Heart right ventricle (tissue), 16 donors: Measurements from ENCODE around the gene FOXO3. TPM values are rescaled to one million over a fixed set of nuclear protein-coding genes. Genes with fewer than 3 reads are reported as not detected.

Source experiments
- ATAC-seq, 8 donors: fragments of 200-7000 bp; cut with Tn5 transposase; one replicate each; pipeline ENCODE4 v1.9.1; 2020; ENCODE audit warnings: mild to moderate bottlenecking in 8 of 8, moderate library complexity in 8 of 8, moderate number of reproducible peaks in 1 of 8
- DNase-seq, 2 donors: peaks; one replicate each; pipeline ENCODE4 v3.0.0-alpha.2; 2020
- H3K27ac ChIP-seq, 10 donors: fragments of 200-600 bp; sonication (generic) in 2 of 10; one replicate each; pipeline versions ENCODE4 v1.5.0 to v1.8.0; 2020 to 2022; ENCODE audit warnings: mild to moderate bottlenecking in 3 of 10
- H3K27me3 ChIP-seq, 7 donors: fragments of 200-600 bp; one replicate each; pipeline ENCODE4 v1.8.0; 2021 to 2022; ENCODE audit warnings: mild to moderate bottlenecking in 2 of 7
- H3K36me3 ChIP-seq, 9 donors: fragments of 200-600 bp; sonication (generic) in 1 of 9; one replicate each; pipeline versions ENCODE4 v1.5.0 to v1.8.0; 2020 to 2022; ENCODE audit warnings: mild to moderate bottlenecking in 2 of 9
- H3K4me1 ChIP-seq, 9 donors: fragments of 200-600 bp; sonication (generic) in 1 of 9; one replicate each; pipeline versions ENCODE4 v1.5.0 to v1.8.0; 2020 to 2022; ENCODE audit warnings: mild to moderate bottlenecking in 4 of 9
- H3K4me3 ChIP-seq, 10 donors: fragments of 200-600 bp; sonication (generic) in 2 of 10; one replicate each; pipeline versions ENCODE4 v1.5.0 to v1.8.0; 2020 to 2022; ENCODE audit warnings: mild to moderate bottlenecking in 7 of 10, moderate library complexity in 2 of 10
- H3K9me3 ChIP-seq, 11 donors: fragments of 200-600 bp in 10 of 11; sonication (generic) in 2 of 11; one replicate each; pipeline versions ENCODE4 v1.5.0 to v1.8.0; 2013 to 2022; ENCODE audit warnings: mild to moderate bottlenecking in 2 of 11, control low read depth in 1 of 11, moderate library complexity in 1 of 11
- CTCF ChIP-seq, 9 donors: fragments of 200-600 bp; sonication (generic) in 2 of 9; IDR thresholded peaks; one replicate each; pipeline versions ENCODE4 v1.5.0 to v1.8.0; 2021 to 2022; ENCODE audit warnings: antibody characterized with exemption in 9 of 9, mild to moderate bottlenecking in 5 of 9, moderate library complexity in 1 of 9
- WGBS, 2 donors: extraction: QIAGEN DNeasy Blood & Tissue Kit; methylation state at CpG; one replicate each; pipeline ENCODE4 v1.1.7; 2013; ENCODE audit warnings: inconsistent platforms in 1 of 2; 5-methylcytosine and 5-hydroxymethylcytosine counted together
- intact Hi-C, 10 donors: fragments of 100-400 bp; cut with DNase I; formaldehyde crosslinking; loops; one replicate each; pipeline versions ENCODE4 v1.11.1 to v1.14.2; 2022
- polyA plus RNA-seq, 2 donors: library from polyadenylated mRNA; stranded (reverse); fragments of 200-250 nt; gene quantifications; one replicate each; pipeline ENCODE4 v1.2.3, GENCODE V29; 2013
- total RNA-seq, 10 donors: library from RNA; stranded (reverse); fragmentation: NEBNext Ultra II Directional in 3 of 10; extraction: Animal tissue kit (Norgen Biotek cat#: 25700) in 3 of 10; gene quantifications; one replicate each; pipeline versions ENCODE4 v1.2.1 to v1.2.4, GENCODE V29; 2021 to 2023
- donor health status: Arrhythmogenic right ventricular cardiomyopathy.
- donor health status: ischemic (EF 13 %, LVEDD 7.1; RV severe dilation, severe dysfunction).
- donor health status: healthy with polysubstance abuse.
- donor health status: DM: no; HTN: yes; CAD: no.
- donor health status: DM: no; HTN: no; CAD: no.
- donor health status: ischemic (EF 25% LVEDD 6.9; RV normal size, moderate dysfunction).
- donor health status: ischemic (EF 25% LVEDD 5.7; RV mildly dilated, moderate dysfunction).
- donor health status: healthy.
- donor health status: DM: yes; HTN: yes; CAD: no.
- donor health status: Ischemic cardiomyopathy.
- donor health status: ischemic (EF 35%, LVEDD 5.7; RV mildly dilated, moderate dysfunction).
- donor health status: nonischemic (EF 11% LVEDD 7.7; RV severe dilation, severe dysfunction).
- donor health status: DM: yes; HTN: yes; CAD: no.
- donor health status: PGD.
- donor health status: ischemic (EF 29% LVEDD 5.4; RV normal size, mild dysfunction).
- donor health status: nonischemic (EF 23%, LVEDD 6.1; RV moderate dilation, normal function).

The FOXO3 gene
- total and polyA plus RNA-seq, 12 donors, result 16.8 to 52.6 (median 37.0) TPM

GRCh38 chr6:108710551-108710950, 149.8 kb downstream of the FOXO3 start:
- ATAC-seq (no peak), DNase-seq (no peak)
- H3K4me1 ChIP-seq, result peaks cover 0 to 42% (median 19%) of the 10 kb centered on the region in 9 donors

GRCh38 chr6:108711071-108711470, 150.4 kb downstream of the FOXO3 start:
- no peak overlapping the region for H3K4me3 ChIP-seq
- intact Hi-C loops, result loop anchor here in 1 of 10 donors (5.0 kb wide), 1 partner anchor 46 kb away; no protein-coding TSS in a partner anchor
- 26 to 39% methylated on average over 5 of the region's 5 CpGs for WGBS, 2 donors
- H3K27me3 ChIP-seq, result no peaks in the 10 kb centered on the region
- DNase-seq (no peak), ATAC-seq (peak in 5 of 8 donors; percentile 36 to 49 (median 41))
- TF ChIP-seq CTCF (IDR thresholded peaks at IDR 0.05), result no peak
- H3K9me3 ChIP-seq, result no peaks in the 10 kb centered on the region
- no peaks in the 10 kb centered on the region for H3K36me3 ChIP-seq
- peak overlapping the region in 1 of 10 donors; percentile 26 for H3K27ac ChIP-seq
- H3K4me1 ChIP-seq, result peaks cover 0 to 42% (median 19%) of the 10 kb centered on the region in 9 donors

More at GRCh38 chr6:108710551-108710950, 149.8 kb downstream of the FOXO3 start:
- intact Hi-C loops, result loop anchor here in 1 of 10 donors (5.0 kb wide), 1 partner anchor 47 kb away; no protein-coding TSS in a partner anchor
- H3K27me3 ChIP-seq, result no peaks in the 10 kb centered on the region
- no peaks in the 10 kb centered on the region for H3K36me3 ChIP-seq
- H3K27ac ChIP-seq, result no peak overlapping the region
- no peaks in the 10 kb centered on the region for H3K9me3 ChIP-seq
- TF ChIP-seq CTCF (IDR thresholded peaks at IDR 0.05), result no peak
- WGBS, 2 donors, result 75 to 78% methylated on average over 7 of the region's 7 CpGs
- H3K4me3 ChIP-seq, result no peak overlapping the region

GRCh38 chr6:108711826-108712225, 151.1 kb downstream of the FOXO3 start:
- peaks cover 0 to 42% (median 19%) of the 10 kb centered on the region in 9 donors for H3K4me1 ChIP-seq
- WGBS, 2 donors, result 68 to 79% methylated on average over 5 of the region's 5 CpGs
- H3K9me3 ChIP-seq, result no peaks in the 10 kb centered on the region
- H3K27ac ChIP-seq, result peak overlapping the region in 1 of 10 donors; percentile 26
- intact Hi-C loops, result loop anchor here in 1 of 10 donors (5.0 kb wide), 1 partner anchor 45 kb away; no protein-coding TSS in a partner anchor
- H3K4me3 ChIP-seq, result no peak overlapping the region
- ATAC-seq, result no peak
- no peaks in the 10 kb centered on the region for H3K36me3 ChIP-seq
- no peak for DNase-seq
- no peaks in the 10 kb centered on the region for H3K27me3 ChIP-seq
- no peak for TF ChIP-seq CTCF (IDR thresholded peaks at IDR 0.05)

- ATAC-seq (no peak), DNase-seq (no peak)
- H3K27ac ChIP-seq, result no peak overlapping the region
- no peaks in the 10 kb centered on the region for H3K27me3 ChIP-seq
- no peak for TF ChIP-seq CTCF (IDR thresholded peaks at IDR 0.05)
- H3K4me1 ChIP-seq, result peaks cover 0 to 41% (median 19%) of the 10 kb centered on the region in 9 donors
- intact Hi-C loops, result loop anchor here in 1 of 10 donors (5.0 kb wide), 1 partner anchor 44 kb away; no protein-coding TSS in a partner anchor
- WGBS, 2 donors, result 91 to 97% methylated on average over 2 of the region's 2 CpGs
- no peaks in the 10 kb centered on the region for H3K36me3 ChIP-seq
- H3K9me3 ChIP-seq, result no peaks in the 10 kb centered on the region
- no peak overlapping the region for H3K4me3 ChIP-seq
These were observed 152.2 kb downstream of the FOXO3 start for GRCh38 chr6:108712946-108713345.
